ENCODE data around the gene TBC1D2.

Gene TBC1D2

DNA sequence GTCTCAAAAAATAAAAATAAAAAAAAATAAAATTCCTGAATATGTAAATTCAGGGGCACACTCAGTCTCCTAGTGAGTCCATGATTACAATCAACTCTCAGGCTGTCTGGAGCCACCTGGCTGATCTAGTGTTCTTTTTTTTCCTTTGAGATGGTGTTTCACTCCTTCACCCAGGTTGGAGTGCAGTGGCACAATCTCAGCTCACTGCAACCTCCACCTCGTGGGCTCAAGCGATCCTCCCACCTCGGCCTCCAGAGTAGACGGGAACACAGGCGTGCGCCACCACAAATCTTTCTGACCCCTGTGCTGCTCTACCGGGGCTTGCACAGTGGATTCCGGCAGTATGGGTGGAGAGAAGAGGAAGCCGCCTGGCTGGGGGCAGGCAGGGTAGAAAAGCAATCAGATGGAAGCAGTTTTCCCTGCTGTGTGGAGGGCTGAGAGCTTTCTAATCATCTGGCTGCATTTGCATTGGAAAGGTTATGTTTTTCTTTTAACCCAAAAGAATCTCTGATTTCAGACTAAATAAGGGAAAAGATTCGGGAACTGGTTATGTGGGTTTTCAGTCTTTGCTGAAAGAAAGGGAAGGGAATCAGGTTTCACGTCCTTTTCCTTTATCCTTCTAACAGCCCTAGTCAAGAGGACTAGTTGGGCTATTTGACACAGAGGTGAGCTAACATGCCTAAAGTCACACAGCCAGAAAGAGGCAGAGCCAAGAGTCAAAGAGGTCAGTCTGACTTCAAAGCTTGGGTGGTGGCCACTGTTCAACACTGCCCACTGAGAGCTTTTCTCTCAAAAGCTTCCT lies 36.7 kb downstream of the TBC1D2 start:
- TF ChIP-seq, protein P1, sequence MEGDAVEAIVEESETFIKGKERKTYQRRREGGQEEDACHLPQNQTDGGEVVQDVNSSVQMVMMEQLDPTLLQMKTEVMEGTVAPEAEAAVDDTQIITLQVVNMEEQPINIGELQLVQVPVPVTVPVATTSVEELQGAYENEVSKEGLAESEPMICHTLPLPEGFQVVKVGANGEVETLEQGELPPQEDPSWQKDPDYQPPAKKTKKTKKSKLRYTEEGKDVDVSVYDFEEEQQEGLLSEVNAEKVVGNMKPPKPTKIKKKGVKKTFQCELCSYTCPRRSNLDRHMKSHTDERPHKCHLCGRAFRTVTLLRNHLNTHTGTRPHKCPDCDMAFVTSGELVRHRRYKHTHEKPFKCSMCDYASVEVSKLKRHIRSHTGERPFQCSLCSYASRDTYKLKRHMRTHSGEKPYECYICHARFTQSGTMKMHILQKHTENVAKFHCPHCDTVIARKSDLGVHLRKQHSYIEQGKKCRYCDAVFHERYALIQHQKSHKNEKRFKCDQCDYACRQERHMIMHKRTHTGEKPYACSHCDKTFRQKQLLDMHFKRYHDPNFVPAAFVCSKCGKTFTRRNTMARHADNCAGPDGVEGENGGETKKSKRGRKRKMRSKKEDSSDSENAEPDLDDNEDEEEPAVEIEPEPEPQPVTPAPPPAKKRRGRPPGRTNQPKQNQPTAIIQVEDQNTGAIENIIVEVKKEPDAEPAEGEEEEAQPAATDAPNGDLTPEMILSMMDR (IDR thresholded peaks at IDR 0.05; ENCODE audit: control extremely low read depth, extremely low read depth, low read depth, missing control alignments), result no peak
- ChIA-PET CTCF (interaction anchor here (1.2 kb wide), 1 partner anchor 19 kb away, joined by 3 read pairs; no protein-coding TSS in a partner anchor), POLR2A (no interaction called here)
- no peak for DNase-seq (ENCODE audit: extremely low spot score)

DNA sequence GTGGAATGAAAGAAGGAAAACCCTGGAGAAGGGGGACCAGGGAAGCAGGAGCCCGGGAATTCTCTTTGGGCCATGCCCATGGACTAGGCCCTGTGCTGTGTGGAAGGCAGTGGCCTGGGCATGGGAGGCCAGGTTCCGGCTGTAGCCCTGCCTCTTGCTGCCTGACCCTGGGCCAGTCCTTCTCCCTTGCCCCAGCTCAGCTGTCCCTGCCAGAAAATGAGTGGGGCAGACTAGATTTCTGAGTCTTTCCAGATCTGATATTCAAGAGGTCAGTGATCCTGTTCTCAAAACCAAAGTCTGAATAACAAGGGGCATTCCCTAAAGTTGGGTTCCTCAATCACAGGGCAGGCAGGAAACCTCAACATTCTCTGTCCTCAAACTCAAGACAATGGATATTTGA lies 38.2 kb downstream of the TBC1D2 start:
- no peak for DNase-seq (ENCODE audit: extremely low spot score)
- ChIA-PET POLR2A (no interaction called here), CTCF (interaction anchor here (3.9 kb wide), 1 partner anchor 13 kb away, joined by 25 read pairs; no protein-coding TSS in a partner anchor)
- TF ChIP-seq, protein P1 (IDR thresholded peaks at IDR 0.05; ENCODE audit: control extremely low read depth, extremely low read depth, low read depth, missing control alignments), result no peak

DNA sequence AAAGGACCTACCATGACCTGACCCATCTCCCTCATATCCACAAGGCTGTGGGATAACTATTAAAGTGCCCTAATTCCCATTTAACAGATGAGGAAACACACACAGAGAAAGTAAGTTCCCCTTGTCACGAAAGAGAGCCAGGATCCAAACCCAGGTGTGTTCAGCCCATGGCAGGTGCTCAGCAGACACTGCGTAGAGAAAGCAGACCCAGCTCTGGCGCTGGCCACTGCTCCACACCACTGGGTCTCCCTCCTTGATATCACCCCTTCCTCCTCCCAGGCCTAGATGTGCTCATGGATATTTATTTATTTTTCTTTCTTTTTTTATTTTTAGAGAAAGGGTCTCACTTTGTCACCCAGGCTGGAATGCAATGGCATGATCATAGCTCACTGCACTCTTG lies 39.1 kb downstream of the TBC1D2 start:
- ChIA-PET POLR2A (no interaction called here), CTCF (interaction anchor here (0.9 to 3.9 kb wide), 4 partner anchors 9 to 337 kb away, joined by 3 to 25 read pairs (median 4); no protein-coding TSS in a partner anchor)
- DNase-seq (ENCODE audit: extremely low spot score), result no peak
- TF ChIP-seq, protein P1 (IDR thresholded peaks at IDR 0.05; ENCODE audit: control extremely low read depth, extremely low read depth, low read depth, missing control alignments), result no peak

DNA sequence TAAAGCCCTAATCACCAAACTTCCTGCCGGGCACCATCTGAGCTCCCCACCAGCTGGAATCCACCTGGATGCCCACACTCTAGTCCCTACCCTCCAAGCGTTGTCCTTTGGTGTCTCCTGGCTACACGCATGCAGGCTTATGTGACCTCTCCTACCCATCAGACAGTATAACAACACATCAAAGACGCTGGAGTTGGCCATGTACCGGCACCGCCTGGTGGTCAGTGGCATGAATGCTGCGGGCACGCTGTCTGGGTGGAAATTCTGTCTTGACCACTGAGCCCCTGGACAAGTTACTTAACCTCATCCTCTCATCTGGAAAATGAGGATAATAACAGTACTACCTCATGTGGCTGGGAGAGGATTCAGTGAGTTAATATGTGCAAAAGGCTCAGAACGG lies 39.6 kb downstream of the TBC1D2 start:
- TF ChIP-seq, protein P1 (IDR thresholded peaks at IDR 0.05; ENCODE audit: control extremely low read depth, extremely low read depth, low read depth, missing control alignments), result peak; percentile 8
- ChIA-PET POLR2A (no interaction called here), CTCF (interaction anchor here (0.9 to 3.9 kb wide), 5 partner anchors 8 to 337 kb away, joined by 3 to 25 read pairs (median 4); no protein-coding TSS in a partner anchor)
- no peak for DNase-seq (ENCODE audit: extremely low spot score)

DNA sequence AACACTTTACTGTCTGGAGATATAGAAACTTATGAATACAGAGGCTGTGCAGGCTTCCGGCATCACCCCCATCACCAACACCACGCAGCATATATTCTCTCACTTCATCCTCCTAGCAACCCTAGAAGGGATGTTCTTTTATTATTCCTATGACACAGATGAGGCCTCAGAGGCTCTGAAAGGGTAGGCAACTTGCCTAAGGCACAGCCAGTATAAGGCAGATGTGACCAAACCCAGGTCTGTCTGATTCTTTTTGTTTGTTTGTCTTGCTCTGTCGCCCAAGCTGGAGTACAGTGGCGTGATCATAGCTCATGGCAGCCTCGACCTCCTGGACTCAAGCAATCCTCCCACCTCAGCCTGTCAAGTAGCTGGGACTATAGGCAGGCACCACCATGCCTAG lies 40.2 kb downstream of the TBC1D2 start:
- TF ChIP-seq, protein P1 (IDR thresholded peaks at IDR 0.05; ENCODE audit: control extremely low read depth, extremely low read depth, low read depth, missing control alignments), result no peak
- POLR2A ChIA-PET, result no interaction called here
- no peak for DNase-seq (ENCODE audit: extremely low spot score)
- CTCF ChIA-PET, result interaction anchor here (1.4 to 3.9 kb wide), 4 partner anchors 8 to 336 kb away, joined by 3 to 25 read pairs (median 5); no protein-coding TSS in a partner anchor

DNA sequence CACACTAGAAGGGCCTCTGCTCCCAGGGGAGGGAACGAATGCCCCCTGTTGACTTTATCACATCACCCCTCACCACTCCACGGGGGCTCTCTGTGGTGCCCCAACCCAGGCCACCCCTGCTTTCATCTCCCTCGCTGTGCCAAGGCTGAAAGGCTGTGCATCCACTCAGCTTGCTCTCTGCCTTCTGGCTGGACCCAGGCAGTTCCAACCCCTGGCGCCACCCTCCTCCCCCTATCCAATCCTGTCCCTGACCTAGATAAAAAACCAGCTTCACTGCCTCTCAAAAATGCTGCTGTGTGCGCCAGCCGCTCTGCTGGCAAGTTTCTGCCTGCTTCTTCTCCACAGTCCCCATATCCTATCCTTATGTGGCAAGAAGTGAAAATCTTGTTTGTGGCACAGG lies 40.6 kb downstream of the TBC1D2 start:
- ChIA-PET POLR2A (no interaction called here), CTCF (interaction anchor here (1.4 to 3.9 kb wide), 4 partner anchors 7 to 336 kb away, joined by 3 to 25 read pairs (median 5); no protein-coding TSS in a partner anchor)
- TF ChIP-seq, protein P1 (IDR thresholded peaks at IDR 0.05; ENCODE audit: control extremely low read depth, extremely low read depth, low read depth, missing control alignments), result no peak
- no peak for DNase-seq (ENCODE audit: extremely low spot score)
